NCI-H748 treated with DMSO at 0.1 percent for 48 hours (cell line): ENCODE measurements around the gene GABRG3.

Source experiments
- DNase-seq: peaks from one replicate; lab custom pipeline; 2025; lab: John Stamatoyannopoulos, UW

GABRG3 gene

DNA sequence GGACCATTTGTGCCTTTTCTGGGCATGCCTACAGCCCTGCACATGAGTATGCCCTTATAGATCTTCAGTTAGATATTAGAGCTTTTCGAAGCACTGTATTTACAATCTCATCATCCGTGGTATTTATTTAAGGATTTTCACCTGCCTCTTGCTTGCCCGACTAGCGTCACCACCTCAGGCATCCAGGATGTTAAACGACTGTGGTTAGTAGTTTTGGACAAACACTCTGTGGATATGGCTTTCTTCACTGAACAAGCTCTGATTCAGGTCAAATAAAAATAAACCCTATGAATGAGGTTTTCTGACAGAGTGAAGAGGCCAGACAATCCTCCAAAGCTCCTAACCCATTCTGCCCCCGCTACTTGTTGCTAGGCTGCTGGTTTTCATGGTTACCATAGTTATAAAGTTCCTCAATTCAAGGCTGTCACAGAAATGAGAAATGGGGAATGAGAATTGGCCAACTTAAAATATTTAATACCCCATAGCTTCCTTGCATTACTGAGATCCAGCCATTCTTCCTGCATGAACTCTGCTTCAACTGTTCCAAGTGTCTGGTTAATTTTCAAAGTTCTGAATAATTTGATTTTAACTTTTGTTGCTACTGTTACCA lies 440.1 kb downstream of the GABRG3 start:
- no peak for DNase-seq

DNA sequence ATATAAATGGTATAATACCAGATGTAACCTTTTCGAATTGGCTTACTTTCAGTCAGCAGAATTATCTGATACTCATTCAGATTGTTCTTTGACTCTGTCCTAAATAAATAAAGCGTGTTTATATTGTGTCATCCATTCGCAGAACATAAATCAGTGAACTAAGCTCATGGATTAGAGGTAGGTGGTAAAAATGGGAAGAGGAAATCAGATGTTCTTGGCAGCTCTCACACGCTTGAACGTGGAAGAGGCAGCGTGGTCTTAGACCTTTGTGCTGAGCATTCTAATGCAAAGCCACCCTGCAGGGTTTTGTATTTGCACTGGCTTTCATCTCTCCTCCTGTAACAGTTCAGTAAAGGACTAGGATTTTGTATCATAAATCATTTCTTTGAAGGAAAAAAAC lies 441.4 kb downstream of the GABRG3 start:
- DNase-seq = no peak

- DNase-seq = no peak
Observed at GRCh38 chr15:27414168-27414870, 443.3 kb downstream of the GABRG3 start.

DNA sequence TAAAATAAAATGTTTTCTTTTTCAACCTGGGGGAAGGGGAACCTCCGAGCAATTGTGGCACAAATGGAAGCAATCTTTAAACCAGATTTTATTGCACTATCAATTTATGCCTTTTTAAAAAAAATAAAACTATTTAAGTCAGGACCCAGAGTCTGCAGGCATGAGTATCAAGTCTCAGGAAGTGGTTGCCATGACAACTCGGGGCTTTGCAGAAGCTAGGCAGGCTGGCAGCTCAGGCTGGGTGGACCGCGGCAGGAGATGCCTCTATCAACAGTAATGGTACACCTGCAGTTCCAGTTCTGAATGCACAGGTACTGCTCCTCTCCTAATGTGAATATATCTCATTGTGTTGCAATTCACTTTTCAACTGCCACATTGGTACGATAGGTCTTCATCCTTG lies 447.7 kb downstream of the GABRG3 start:
- DNase-seq = peak; percentile 9

- DNase-seq = no peak
Observed at GRCh38 chr15:27422997-27423396, 452.0 kb downstream of the GABRG3 start.

DNA sequence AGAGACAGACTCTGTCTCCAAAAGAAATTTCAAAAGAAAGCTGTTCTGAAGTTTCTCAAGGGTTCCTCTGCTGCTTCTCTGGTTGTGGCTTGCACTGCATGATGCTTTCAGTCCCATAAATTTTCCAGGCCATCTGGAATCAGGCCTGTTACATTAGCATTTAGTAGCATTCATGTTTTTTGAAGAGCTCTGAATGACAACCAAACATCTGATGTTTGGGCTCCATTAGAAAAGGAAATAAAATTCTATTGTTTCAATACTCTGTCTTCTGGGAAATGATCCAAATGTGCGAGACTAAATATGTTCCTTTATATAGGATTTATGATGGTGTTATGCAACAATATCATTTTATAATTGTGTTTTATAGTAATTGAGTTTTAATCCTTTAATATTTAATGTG lies 455.8 kb downstream of the GABRG3 start:
- no peak for DNase-seq

GRCh38 chr15:27427276-27427675 lies 456.3 kb downstream of the GABRG3 start:
- no peak for DNase-seq

- DNase-seq = no peak
Observed at GRCh38 chr15:27428151-27428550, 457.2 kb downstream of the GABRG3 start.

- DNase-seq = no peak
Observed at GRCh38 chr15:27429577-27429976, 458.6 kb downstream of the GABRG3 start.

DNA sequence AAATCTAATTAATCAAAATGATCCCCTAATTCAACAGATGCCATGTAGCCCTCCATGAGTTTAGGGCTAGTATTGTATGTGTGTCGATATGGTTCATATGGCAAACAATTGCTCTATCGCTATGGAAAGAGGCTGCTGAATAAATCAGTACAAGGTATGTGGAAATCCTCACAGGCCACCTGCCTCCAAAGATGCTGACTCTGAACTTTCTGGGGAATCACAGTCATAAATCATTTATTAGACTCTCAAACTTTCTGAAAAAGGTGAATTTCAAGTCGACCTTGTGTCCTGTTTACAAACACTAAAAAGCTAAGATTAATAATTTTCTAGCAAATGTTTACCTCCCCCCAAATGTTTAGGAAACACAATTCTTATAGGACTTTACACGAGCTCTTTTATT lies 462.6 kb downstream of the GABRG3 start:
- DNase-seq = no peak

- DNase-seq = no peak
Observed at GRCh38 chr15:27438403-27439375, 467.7 kb downstream of the GABRG3 start.

DNA sequence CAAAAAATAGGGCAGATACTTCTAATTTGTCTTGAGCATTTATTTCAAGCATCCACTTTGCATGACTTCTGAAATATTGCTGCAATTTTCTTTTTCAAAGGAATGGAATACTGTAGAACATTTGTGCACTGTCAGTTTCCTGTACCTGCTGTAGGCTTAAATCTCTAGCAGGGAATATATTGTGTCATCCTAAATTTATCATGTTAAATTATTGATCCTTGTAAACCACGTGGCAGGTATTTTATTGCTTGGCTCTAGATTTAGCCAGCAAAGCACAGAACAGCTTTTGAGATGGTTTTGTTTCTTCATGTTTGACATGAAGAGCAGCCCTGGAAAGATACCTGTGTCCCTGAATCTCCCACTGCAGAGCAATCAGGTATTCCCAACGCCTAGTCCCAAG lies 470.1 kb downstream of the GABRG3 start:
- no peak for DNase-seq

DNA sequence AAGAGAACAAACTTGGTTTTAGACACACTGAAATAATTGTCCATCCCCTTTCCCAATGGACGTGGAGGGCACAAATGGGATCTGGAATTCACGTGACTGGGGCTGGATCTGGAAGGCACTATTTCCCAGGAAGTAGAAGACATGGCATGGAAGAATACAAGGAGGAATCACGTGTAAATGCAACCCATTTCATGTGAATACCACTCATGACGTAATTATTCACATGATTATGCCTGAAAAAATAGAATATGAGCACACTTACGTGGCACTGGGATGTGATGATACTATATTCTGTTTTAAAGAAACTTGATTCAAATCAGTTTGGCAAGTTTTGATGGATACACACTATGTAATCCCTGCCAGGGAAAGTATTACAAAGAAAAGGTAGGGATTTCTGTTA lies 477.3 kb downstream of the GABRG3 start:
- DNase-seq = no peak

DNA sequence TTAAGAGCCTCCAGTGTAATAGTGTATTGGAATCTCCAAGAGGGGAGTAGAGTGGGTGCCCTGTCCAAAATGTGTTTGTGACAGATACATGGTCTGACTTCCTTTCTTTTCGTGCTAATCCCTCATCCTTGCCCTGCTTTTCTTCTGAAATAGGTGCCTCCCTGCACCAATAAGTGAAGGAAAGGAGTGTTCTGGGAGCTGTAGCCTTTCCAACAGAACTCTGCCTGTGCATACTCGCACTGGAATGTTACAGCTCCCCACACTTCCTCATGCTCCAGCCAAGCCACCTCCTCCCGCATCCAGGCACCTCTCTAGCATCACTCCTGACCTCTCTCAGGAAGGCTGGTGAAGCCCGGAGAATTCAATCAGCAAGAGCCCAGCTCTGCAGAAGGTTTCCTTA lies 478.0 kb downstream of the GABRG3 start:
- DNase-seq = no peak

- DNase-seq = no peak
Observed at GRCh38 chr15:27449941-27450340, 479.0 kb downstream of the GABRG3 start.

- no peak for DNase-seq
Observed at GRCh38 chr15:27454281-27455075, 483.5 kb downstream of the GABRG3 start.

DNA sequence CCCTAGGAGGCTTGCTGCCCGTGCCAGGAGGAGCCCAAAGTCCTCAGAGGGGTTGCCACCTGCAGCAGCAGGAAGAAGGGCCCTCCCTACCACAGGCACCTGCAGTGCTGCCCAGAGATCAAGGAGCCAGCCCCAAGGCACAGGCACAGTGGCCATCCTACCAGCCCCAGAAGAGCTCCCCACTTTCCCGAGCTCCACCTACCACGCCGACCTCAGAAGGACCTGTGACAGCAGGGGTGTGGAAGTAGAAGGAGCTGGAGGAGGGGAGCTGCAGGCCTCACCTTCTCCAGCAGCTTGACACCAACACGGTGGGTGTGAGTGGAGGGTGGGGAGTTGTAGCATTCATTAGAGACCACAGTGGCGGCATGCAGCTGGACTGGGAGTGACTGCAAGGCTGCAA lies 485.8 kb downstream of the GABRG3 start:
- DNase-seq = no peak

- no peak for DNase-seq
Observed at GRCh38 chr15:27457766-27458165, 486.8 kb downstream of the GABRG3 start.

GRCh38 chr15:27458345-27459084 lies 487.5 kb downstream of the GABRG3 start:
- DNase-seq = no peak

- DNase-seq = no peak
Observed at GRCh38 chr15:27459836-27460235, 488.9 kb downstream of the GABRG3 start.

DNA sequence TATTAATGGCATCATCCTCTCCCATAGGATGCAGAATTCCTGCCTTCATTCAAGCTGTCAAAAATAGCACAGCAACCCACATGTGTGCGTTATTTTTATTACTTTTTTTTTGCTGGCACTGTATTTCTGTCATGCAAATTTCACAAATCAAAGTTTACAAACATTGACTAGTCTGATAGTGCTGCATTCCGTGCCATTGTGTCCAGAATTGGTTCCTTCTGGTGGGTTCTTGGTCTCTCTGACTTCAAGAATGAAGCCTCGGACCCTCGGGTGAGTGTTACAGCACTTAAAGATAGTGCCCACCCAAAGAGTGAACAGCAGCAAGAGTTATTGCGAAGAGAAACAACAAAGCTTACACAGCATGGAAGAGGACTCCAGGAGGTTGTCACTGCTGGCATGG lies 490.2 kb downstream of the GABRG3 start:
- no peak for DNase-seq
